GM19035 (cell line): ENCODE data around the gene ELMO1.

Experiments used
- ATAC-seq: cut with Tn5 transposase; IDR thresholded peaks from one replicate; pipeline ENCODE4 v1.9.1; 2021; ENCODE audit not compliant: unreplicated experiment

The ELMO1 gene

DNA sequence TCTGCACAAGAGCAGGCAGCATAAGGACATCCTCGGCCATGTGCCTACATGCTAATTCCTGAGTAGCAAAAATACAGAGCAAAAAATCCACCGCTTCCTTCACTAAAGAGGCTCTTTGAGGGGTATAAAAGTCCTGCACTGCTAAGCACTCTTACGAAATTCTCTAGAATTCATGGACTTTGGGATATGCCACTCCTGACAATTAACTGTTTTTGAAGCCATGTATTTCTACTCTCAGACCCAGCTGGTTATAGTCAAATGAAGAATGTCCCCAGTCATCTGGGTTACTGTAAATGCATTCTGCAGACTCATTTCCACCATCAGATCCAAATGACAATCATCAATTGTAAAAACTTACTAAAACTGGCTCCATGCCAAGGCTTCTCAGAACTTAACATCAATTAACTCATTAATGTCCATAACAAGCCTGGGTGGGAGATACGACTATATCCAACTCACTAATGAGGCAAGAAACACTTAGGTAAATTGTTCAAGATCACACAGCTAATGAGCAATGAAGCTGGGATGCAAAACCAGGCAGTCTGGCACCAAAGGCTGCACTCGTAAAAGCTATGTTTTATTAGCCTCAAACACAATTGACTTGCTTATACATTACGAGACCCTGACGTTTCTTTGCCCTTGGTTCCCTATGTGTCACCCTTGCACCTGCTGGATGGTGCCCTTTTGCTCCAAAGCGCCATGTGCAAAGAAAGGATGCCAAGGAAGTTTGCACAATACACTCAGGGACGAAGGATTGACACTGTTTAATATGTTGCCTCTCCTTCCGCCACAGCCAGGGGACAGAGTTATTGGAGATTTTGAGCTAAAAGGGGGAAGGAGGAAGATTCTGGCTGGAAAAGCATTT, 250.4 kb downstream of the ELMO1 start:
- no peak for ATAC-seq

DNA sequence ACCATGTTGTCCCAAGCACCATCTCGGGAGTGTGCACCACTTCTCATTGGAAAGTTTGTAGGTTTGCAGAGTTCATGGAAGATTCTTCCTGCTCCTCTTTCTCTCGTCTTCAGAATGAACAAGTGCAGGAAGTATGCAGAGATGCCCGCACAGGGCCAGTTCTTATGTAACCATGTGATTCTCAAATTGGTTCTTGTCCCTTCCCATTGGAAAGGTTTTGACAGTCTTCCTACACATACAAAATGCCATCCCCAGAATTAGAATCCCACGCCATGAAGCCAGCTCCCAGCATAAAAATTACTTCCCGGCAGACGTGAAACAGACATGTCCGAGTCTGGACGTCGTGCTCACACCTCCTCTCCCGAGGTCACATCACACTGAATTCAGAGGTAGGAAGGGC, 251.6 kb downstream of the ELMO1 start:
- ATAC-seq = no peak

DNA sequence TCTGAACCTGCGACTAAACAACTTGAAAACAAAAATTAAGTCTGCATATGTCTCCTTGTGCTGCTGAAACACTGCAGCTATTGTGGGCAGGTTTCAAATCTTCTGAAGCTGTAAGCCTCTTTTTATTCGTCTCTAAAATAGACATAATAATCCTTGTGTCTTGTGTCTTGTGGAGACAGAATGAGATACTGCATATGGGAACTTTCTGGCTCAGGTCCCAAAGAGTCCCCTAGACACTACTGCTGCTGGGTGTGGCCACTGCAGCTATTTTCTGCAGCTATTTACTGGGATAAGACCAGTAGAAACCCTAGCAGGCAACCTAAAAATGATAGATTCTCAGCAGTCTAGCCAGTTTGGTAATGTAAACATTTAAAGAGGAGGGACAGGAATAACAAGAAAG, 252.0 kb downstream of the ELMO1 start:
- ATAC-seq = no peak

DNA sequence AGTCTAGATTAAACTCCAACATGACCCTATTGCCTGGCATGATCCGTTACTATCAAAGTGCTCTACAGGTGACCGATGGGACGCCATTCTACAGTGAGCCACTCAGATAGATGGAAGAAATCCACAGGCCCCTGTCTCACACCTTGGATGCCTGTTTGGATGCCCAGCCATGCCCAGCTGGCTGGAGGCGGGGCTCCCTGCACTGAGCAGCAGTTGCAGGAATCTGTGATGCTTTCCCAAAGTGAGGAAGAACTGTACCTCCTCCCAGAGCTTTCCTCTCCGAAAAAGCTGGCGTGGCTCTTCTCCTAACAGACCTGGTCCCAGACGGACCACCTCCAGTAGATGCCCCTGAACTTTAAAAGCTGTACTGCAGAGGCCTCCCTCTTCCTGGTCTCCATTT, 253.3 kb downstream of the ELMO1 start:
- ATAC-seq = no peak

DNA sequence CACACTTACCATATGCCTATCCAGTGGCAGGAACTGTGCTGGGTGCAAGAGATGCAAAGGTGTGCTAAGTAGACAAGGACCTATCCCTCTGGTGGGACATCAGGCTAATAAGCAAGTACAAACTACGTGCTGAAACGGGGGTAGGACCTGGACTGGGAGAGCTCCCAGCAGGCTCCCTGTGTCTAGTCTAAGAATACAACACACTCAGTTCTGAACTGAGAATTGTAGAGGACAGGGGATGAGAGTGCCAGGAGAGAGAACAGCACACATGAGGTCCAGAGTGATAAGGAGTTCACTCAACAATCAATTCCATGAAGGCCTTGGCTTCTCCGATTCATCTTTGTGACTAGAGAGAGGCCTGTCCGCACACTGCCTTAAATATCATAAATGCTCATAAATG, 253.7 kb downstream of the ELMO1 start:
- no peak for ATAC-seq

DNA sequence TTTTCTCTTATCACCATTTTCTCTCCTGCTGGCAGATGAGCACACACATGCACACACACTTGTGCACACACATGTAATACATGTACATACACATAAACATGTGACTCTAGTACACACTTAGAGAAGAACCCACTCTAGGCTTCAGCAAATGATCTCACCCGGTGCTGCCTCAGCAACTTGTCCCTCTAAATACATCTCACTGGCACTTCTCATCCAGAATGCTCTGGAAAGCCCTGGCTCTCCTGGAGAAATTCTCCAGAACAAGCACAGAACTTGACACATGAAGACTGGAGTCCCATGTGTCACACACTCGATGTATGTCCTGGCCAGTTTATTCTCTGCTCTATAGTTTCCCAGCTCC, 254.9 kb downstream of the ELMO1 start:
- no peak for ATAC-seq

DNA sequence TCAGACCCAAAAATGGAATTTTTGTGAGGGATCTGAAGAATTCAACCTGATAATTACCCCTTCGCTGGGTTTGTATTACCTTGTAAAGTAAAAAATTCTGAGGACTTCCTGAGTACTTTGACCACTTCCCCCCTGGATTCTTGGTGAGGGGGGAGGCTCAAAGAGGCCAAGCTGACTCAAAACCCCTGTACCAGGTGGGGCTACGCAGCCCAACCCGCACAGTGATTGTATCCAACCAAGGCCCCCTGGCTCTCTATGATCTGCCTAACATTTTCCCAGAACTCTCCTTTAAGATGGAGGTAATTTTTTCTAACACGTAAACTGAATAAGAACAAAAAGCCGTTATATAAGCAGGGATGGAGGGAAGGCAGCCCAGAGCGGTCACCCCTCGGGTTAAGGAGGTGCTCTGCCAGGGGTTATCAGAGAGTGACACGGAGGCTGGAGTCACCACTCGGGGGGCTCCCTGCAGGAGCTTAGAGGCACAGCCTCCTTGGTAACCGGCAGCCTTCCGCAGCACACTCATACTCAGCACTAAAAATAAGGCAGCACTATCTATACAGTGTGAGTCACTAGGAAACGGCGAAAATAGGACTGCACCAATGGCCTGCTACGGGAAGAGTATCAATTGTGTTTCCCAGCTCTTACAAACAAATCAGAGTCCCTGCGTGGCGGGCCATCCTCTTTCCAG, 255.4 kb downstream of the ELMO1 start:
- ATAC-seq = no peak

DNA sequence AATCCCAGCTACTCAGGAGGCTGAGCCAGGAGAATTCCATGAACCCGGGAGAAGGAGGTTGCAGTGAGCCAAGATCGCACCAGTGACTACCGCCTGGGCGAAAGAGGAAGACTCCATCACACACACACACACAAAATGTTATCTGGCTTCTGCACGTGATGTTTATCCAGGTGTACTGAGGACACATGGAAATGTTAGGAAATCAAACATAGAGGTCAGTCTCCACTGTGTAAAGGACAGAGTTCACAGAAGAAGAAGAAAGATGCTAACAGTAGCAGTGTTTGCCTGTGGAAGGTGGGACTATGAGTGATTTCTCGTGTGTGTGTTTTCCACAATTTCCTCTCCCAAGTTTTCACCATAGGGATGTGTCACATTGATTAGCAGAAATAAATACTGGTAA, 256.9 kb downstream of the ELMO1 start:
- ATAC-seq = no peak

DNA sequence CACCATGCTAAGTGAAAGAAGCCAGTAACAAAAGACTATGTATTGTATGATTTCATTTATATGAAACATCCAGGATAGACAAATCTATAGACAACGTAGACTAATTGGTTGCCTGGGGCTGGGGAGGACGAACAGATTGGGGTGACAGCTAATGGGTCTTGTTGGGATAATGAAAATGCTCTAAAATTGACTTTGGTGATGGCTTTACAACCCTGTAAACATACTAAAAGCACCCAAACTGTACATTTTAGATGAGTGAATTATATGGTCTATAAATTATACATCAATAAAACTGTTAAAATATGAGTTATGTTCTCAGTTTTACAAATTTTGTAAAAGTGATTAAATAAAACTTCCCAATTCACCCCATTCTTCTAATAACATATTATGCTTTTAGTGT, 261.5 kb downstream of the ELMO1 start:
- ATAC-seq = no peak

DNA sequence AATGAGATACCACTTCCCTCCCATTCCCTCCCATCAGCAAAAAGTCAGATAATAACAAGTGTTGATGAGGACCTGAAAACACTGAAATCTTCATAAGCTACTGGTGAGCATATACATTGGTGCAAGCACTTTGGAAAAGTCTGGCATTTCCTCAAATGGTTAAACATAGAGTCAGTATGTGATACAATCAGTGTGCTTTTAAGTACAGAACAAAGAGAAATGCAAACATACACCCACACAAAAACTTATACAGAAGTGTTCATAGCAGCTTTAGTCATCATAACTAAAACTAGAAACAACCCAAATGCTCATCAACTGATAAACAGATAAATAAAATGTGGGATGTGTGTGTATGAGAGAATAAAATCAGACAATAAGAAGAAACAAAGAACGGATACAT, 261.9 kb downstream of the ELMO1 start:
- ATAC-seq = no peak

DNA sequence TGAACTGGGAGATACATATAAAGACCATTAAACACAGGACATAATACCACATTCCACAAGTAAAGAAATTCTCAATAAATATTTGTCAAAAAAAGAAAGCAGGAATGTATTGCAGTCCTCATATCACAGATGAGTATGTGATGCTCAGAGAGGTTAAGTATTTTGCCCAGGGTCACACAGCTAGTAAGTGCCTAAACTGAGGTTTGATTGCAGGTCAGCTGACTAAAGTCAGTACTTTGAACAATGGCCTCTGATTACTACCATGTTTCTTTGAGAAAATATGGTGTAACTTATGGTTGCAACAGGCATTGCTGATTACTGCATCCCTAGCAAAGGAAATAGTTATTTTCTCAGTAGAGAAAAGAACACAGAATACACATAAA, 267.1 kb downstream of the ELMO1 start:
- ATAC-seq = no peak

DNA sequence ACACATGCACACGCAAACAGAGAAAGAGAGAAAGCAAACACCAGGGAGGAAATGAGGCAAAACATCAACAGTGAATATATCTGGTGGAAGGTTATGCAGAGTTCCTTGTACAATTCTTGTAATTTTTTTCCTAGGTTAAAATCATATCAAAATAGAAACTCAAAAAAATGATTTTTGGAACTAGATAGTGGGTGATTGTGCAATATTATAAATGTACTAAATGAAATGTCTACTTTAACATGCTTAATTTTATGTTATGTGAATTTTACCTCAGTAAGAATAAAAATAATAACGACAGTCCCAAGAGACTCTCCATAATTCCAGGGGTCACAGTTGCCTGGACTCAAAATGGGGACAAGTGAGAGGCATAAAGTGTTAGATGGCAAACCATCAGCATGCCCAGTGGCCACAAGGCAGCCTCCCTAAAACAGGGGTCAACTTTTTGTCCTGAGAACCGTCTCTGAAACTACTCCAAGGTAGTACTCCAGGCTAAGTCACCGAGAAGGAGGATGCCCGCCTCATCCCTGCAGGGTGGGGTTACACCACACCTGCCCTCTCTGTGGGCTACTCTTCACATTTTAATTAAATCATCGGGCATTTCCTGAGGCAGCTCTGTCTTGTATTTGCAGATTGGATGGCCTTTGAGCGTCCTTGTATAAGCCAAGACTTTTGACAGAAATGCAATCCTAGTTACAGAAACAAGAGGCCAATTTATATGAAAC, 267.7 kb downstream of the ELMO1 start:
- no peak for ATAC-seq

DNA sequence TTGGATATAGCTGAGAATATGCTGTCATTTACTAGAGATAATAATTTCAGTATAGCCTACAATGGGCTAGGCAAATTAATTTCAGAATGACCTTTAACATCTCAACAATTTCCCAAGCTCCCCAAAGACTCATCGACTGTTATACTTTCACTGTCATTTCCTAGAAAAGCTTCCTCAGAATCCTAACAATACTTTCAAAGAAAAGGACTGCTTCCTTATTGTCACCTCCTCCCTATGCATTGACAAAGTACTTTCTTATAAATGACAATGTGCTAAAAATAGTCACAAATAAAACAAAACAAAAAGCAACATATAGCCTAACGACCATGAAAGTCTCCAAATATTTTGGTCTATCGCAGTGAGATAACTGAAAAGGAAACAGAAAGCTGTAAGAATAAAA, 272.6 kb downstream of the ELMO1 start:
- ATAC-seq = no peak

DNA sequence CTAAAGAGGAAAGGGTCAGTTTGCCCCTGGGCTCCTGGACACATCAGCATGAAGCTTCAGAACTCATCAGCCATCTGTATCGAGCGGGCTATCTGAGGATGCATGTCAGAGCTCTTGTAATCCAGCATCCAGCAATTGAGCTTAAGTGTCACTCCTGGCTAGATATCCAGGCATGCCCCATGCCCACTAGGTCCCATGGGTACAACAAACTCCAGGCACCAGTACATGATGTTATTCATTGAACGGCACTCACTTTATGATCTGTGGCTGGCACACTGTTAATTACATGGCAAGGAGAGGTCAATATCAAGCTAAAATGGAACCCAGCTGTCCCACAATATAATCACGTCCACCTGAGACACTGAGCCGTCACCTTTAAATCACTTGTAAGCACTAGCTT, 274.2 kb downstream of the ELMO1 start:
- ATAC-seq = no peak

DNA sequence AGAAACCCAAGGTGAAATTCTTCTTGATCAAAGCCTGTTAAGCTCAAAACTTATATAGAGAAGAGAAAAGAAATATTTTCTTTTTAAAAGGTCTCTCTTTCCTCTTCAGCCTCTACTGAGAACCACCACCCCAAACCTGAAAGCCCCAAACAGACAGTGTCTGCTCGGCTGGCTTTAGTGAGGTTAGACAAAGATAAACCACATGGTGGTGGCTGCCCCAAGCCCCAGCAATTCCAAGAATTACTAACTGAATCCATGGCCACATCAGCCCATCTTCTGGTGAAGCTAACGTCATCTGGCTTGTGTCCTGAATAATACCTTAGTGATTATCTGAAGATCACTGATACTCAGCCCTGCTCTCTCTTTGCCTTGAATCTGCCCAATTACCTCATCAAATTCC, 275.0 kb downstream of the ELMO1 start:
- ATAC-seq = no peak

DNA sequence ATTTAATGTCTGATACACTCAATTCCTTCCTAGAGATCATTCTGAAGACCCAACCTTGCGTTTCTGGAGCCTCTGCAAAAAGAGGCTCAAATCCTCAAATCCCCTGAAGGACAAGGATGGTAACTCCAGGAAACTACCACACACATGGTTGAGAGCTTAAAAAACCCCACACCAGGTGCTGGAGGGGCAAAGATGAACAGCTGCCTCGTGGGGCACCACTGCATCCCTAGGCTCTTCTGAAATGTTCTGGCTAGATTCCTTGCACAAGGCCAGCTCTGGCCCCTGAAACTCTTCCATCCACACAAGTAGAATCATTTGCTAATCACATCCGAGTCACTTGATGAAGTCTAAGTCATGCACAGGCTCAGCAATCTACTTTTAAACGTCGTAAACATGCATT, 286.6 kb downstream of the ELMO1 start:
- ATAC-seq = no peak

DNA sequence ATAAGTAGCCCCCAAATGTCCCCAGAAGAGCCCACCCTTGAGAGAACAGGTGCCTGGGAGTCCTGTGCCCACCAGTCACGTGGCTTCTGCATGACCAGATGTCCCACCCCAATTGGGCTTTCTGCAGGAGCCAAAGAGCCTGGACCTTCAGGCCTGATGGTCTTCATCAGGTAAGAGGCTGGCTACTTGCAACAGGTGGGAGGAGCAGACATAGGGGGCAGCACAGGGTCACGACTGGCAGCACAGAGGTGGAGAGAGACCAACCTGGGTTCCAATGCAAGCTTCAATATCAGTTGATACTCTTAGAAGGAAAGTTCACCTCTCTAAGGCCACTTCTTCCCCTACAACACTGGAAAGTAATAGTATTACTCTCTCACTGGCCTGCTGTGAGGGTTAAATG, 288.0 kb downstream of the ELMO1 start:
- ATAC-seq = no peak

DNA sequence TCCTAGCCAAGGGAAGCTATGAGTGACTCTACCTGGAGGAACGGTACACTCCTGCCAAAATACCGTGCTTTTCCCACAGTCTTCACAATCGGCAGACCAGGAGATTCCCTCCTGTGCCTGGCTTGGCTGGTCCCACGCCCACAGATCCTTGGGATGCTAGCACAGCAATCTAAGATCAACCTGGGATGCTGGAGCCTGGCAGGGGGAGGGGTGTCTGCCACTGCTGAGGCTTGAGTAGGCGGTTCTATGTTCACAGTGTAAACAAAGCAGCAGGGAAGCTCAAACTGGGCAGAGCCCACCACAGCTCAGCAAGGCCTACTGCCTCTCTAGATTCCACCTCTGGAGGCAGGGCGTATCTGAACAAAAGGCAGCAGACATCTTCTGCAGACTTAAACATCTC, 295.3 kb downstream of the ELMO1 start:
- no peak for ATAC-seq

DNA sequence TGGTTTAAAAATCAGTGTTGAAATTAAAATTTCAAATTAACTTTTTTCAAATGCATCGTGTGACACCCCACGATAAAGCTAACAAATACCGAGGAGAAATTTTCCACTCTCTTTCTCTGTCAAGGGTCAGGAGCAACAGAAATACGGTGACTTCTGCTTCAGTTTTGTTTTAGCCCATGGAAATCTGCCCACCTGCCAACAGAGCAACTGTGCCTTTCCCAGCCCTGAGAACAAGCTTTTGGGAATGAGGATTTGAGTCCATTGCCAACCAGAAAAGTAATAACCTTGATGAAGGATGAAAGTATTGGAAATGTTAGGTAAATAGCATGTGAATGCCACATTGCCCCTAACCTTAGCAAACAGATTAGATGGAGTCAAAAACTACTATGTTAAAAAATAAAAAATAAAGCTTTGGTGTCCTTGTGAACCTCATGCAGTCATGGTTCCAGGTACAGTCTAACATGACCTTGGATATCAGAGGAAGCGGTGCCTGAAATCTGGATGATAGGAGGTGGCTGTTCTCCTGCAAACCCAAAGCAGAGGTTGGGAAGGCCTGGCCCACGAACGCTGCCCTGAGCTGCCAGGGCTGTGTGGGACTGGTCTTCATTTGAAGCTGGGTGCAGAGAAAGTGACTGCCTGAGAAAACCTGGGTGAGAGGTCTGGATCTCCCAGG, 296.8 kb downstream of the ELMO1 start:
- ATAC-seq = no peak

DNA sequence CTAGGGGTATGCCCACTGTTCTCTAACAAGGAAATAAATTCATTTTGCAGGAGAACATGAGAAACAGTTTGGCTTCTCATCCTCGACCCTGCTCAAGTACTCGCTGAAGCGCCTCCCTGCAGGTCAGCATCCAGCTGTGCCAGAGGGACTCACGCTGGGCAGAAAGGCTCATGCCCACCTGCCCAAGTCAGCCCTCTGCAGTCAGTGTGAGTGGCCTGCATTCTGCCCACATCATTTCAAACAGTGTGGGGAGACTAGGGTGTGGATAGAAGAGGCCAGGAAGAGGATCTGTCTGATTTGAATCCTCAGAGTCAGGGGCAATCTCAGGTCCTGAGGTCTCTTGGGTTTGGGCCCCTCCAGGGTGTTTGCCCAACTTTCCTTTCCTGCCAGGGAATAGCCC, 297.8 kb downstream of the ELMO1 start:
- no peak for ATAC-seq

DNA sequence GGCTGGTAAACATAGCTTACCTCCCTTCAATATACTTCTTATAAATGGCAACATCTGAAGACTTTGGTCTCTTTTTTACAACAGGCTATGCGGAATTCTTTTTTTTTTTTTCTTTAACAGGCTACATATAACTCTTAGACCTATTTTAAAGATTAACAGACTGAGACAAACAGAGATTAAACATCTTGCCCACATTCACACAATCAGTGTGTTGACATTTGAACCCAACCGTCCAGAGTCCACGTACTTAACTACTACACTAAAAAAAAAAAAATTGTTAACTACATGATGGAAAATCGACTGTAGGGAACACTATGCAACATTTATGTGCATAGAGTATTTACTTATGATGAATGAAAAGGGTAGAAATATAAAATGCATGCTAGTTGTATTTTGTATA, 298.5 kb downstream of the ELMO1 start:
- ATAC-seq = no peak

DNA sequence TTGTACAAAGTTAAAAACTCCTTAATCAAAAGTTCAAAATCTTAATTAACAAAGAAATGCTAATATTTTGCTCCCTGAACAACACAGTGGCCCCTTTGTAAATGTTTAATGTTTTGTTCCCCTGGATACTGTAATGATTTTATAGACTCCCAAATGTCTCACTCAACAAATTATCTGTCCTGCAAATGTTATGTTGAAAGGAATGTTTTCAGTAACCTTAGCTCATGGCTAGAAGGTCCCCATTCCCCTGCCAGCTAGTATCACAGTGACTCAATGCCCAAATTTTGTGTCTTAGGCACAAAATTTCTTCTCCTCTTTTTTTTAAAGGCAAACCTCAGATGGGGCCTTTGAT, 298.9 kb downstream of the ELMO1 start:
- ATAC-seq = no peak
